H1 (cell line): ENCODE data around the gene NT5E. TPM values are rescaled to one million over a fixed set of nuclear protein-coding genes. Genes with fewer than 3 reads are reported as not detected.

ENCODE experiments used
- CTCF ChIA-PET: fragments of 300-600 bp; sonication (Branson Sonifier 250); formaldehyde crosslinking; loops from one replicate; lab custom pipeline; 2021; ENCODE audit not compliant: partially characterized antibody; lab: Charles Lee
- POLR2A ChIA-PET: fragments of 300-600 bp; sonication (Branson Sonifier 250); formaldehyde crosslinking; loops from one replicate; lab custom pipeline; 2021; ENCODE audit warnings: inconsistent platforms; ENCODE audit not compliant: partially characterized antibody; lab: Charles Lee
- DNase-seq, 2 experiments: peaks; one replicate each; pipeline versions ENCODE4 v3.0.0 to v3.0.0-alpha.2; 2010 to 2022; ENCODE audit warnings: low spot score in 2 of 2, low read depth in 1 of 2, mixed read lengths in 1 of 2
- FAIRE-seq: peaks from 2 replicates; lab custom pipeline; 2011; peaks lifted over from hg19 to GRCh38; lab: Jason Lieb, UNC
- H2AFZ ChIP-seq: 2 replicates; pipeline ENCODE4 v1.8.1; 2012; ENCODE audit warnings: low read length, inconsistent platforms
- H2AK5ac ChIP-seq: 2 replicates; pipeline ENCODE4 v1.6.1; 2013; ENCODE audit warnings: low read depth, low read length
- H2BK120ac ChIP-seq: replicated peaks from 2 replicates; pipeline ENCODE3; 2013; ENCODE audit warnings: low read depth, low read length, inconsistent platforms
- H2BK12ac ChIP-seq: 2 replicates; pipeline ENCODE4 v1.6.1; 2013; ENCODE audit warnings: low read depth, low read length
- H2BK15ac ChIP-seq: 2 replicates; pipeline ENCODE4 v1.6.1; 2013; ENCODE audit warnings: low read length
- H2BK20ac ChIP-seq: 2 replicates; pipeline ENCODE4 v1.6.1; 2013; ENCODE audit warnings: low read length
- H2BK5ac ChIP-seq: 2 replicates; pipeline ENCODE4 v1.6.1; 2013; ENCODE audit warnings: low read depth, low read length
- H3K14ac ChIP-seq: 2 replicates; pipeline ENCODE4 v1.6.1; 2013; ENCODE audit warnings: inconsistent platforms; ENCODE audit not compliant: insufficient read length
- H3K18ac ChIP-seq: 2 replicates; pipeline ENCODE4 v1.6.1; 2013; ENCODE audit warnings: low read length; ENCODE audit errors: extremely low read depth
- H3K23ac ChIP-seq: 2 replicates; pipeline ENCODE4 v1.6.1; 2013; ENCODE audit warnings: inconsistent platforms; ENCODE audit not compliant: insufficient read length
- H3K23me2 ChIP-seq: 2 replicates; pipeline ENCODE4 v1.6.1; 2013; ENCODE audit warnings: low read depth, low read length
- H3K27ac ChIP-seq: 2 replicates; pipeline ENCODE4 v1.6.1; 2011; ENCODE audit warnings: low read depth, low read length, inconsistent platforms
- H3K27me3 ChIP-seq, 4 experiments: replicated peaks in 1 of 4; 1 replicate in 1 of 4; 2 replicates in 3 of 4; pipeline versions ENCODE4 v1.6.1 to v1.8.1; 2011 to 2013; ENCODE audit warnings: low read length in 3 of 4, mild to moderate bottlenecking in 3 of 4, inconsistent platforms in 2 of 4, mixed read lengths in 2 of 4, moderate library complexity in 1 of 4; ENCODE audit not compliant: control insufficient read depth in 3 of 4, insufficient read depth in 3 of 4; ENCODE audit errors: extremely low read depth in 1 of 4
- H3K36me3 ChIP-seq, 4 experiments: 2 replicates each; pipeline versions ENCODE4 v1.6.1 to v1.8.1; 2011 to 2013; ENCODE audit warnings: mild to moderate bottlenecking in 4 of 4, low read length in 3 of 4, moderate library complexity in 2 of 4, control low read depth in 1 of 4, inconsistent platforms in 1 of 4; ENCODE audit not compliant: insufficient read depth in 4 of 4, control insufficient read depth in 2 of 4
- H3K4ac ChIP-seq: replicated peaks from 2 replicates; pipeline ENCODE3; 2013; ENCODE audit warnings: low read length, low read depth, mixed read lengths, inconsistent platforms; ENCODE audit not compliant: insufficient read length
- H3K4me1 ChIP-seq, 4 experiments: replicated peaks in 1 of 4; 1 replicate in 1 of 4; 2 replicates in 3 of 4; pipeline versions ENCODE4 v1.6.1 to v1.8.1; 2011 to 2013; ENCODE audit warnings: low read length in 3 of 4, inconsistent platforms in 2 of 4, mixed read lengths in 1 of 4; ENCODE audit not compliant: insufficient read depth in 4 of 4, control insufficient read depth in 3 of 4
- H3K4me2 ChIP-seq, 2 experiments: 2 replicates each; pipeline versions ENCODE4 v1.6.1 to v1.8.1; 2011 to 2013; ENCODE audit warnings: low read depth in 2 of 2, low read length in 2 of 2, control low read depth in 1 of 2, inconsistent platforms in 1 of 2, mild to moderate bottlenecking in 1 of 2; ENCODE audit not compliant: insufficient read depth in 1 of 2
- H3K4me3 ChIP-seq, 4 experiments: fragments of 200-600, 300-600 bp in 1 of 4; sonication (generic), shearing (Covaris generic), sonication (Bioruptor Twin) in 1 of 4; 2 replicates each; pipeline versions ENCODE4 v1.5.1 to v1.8.1; 2011 to 2016; ENCODE audit warnings: low read length in 4 of 4, low read depth in 3 of 4, control low read depth in 2 of 4, inconsistent platforms in 2 of 4, mild to moderate bottlenecking in 2 of 4, mixed read lengths in 1 of 4, moderate library complexity in 1 of 4; ENCODE audit not compliant: insufficient read depth in 2 of 4; ENCODE audit errors: extremely low read depth in 1 of 4
- H3K56ac ChIP-seq: replicated peaks from 2 replicates; pipeline ENCODE3; 2013; ENCODE audit warnings: low read depth, mild to moderate bottlenecking, mixed read lengths, low read length, inconsistent platforms; ENCODE audit not compliant: insufficient read length
- H3K79me1 ChIP-seq: 2 replicates; pipeline ENCODE4 v1.6.1; 2013; ENCODE audit warnings: low read depth, low read length, control low read depth
- H3K79me2 ChIP-seq, 2 experiments: 2 replicates each; pipeline versions ENCODE4 v1.6.1 to v1.8.1; 2012 to 2013; ENCODE audit warnings: low read length in 2 of 2, mild to moderate bottlenecking in 2 of 2, inconsistent platforms in 1 of 2; ENCODE audit not compliant: insufficient read depth in 2 of 2, control insufficient read depth in 1 of 2
- H3K9ac ChIP-seq, 4 experiments: replicated peaks in 1 of 4; 1 replicate in 1 of 4; 2 replicates in 3 of 4; pipeline versions ENCODE4 v1.6.1 to v1.8.1; 2011 to 2013; ENCODE audit warnings: low read depth in 3 of 4, low read length in 3 of 4, control low read depth in 2 of 4, mild to moderate bottlenecking in 2 of 4, moderate library complexity in 2 of 4, inconsistent platforms in 1 of 4; ENCODE audit errors: extremely low read depth in 1 of 4
- H3K9me3 ChIP-seq, 2 experiments: 2 replicates each; pipeline versions ENCODE4 v1.6.1 to v1.8.1; 2012 to 2013; ENCODE audit warnings: mild to moderate bottlenecking in 2 of 2, moderate library complexity in 2 of 2, control low read depth in 1 of 2, inconsistent platforms in 1 of 2, low read depth in 1 of 2, low read length in 1 of 2, mixed read lengths in 1 of 2; ENCODE audit not compliant: insufficient read depth in 2 of 2
- H4K20me1 ChIP-seq, 2 experiments: replicated peaks in 1 of 2; 2 replicates each; pipeline versions ENCODE3 to v1.8.1; 2011 to 2013; ENCODE audit warnings: inconsistent platforms in 2 of 2, low read length in 2 of 2, mild to moderate bottlenecking in 1 of 2; ENCODE audit not compliant: insufficient read depth in 2 of 2, control insufficient read depth in 1 of 2
- H4K5ac ChIP-seq: 2 replicates; pipeline ENCODE4 v1.6.1; 2013; ENCODE audit warnings: low read length, low read depth, mixed read lengths, inconsistent platforms; ENCODE audit not compliant: insufficient read length
- H4K8ac ChIP-seq: 2 replicates; pipeline ENCODE4 v1.8.0; 2013; ENCODE audit warnings: mild to moderate bottlenecking, moderate library complexity, low read length, inconsistent platforms; ENCODE audit not compliant: insufficient read depth; ENCODE audit errors: extremely low read depth
- H4K91ac ChIP-seq: replicated peaks from 2 replicates; pipeline ENCODE3; 2013; ENCODE audit warnings: low read length, mixed read lengths, inconsistent platforms; ENCODE audit not compliant: insufficient read length
- BRCA1 ChIP-seq: IDR thresholded peaks from 2 replicates; pipeline ENCODE4 v1.6.1; 2012; ENCODE audit warnings: low read depth, low read length, improper control_type of control experiment
- HDAC6 ChIP-seq: IDR thresholded peaks from one replicate; pipeline ENCODE4 v1.7.1; 2012; ENCODE audit warnings: low read depth, mild to moderate bottlenecking, inconsistent platforms, low read length, moderate library complexity
- JUN ChIP-seq: IDR thresholded peaks from 2 replicates; pipeline ENCODE4 v1.6.1; 2011; ENCODE audit warnings: low read depth, mild to moderate bottlenecking, improper control_type of control experiment, low read length
- TAF7 ChIP-seq: optimal IDR thresholded peaks from 2 replicates; pipeline ENCODE3; 2011; ENCODE audit warnings: low read depth, mild to moderate bottlenecking, inconsistent platforms, low read length, moderate library complexity, borderline replicate concordance
- TEAD4 ChIP-seq: IDR thresholded peaks from 2 replicates; pipeline ENCODE4 v1.6.1; 2012; ENCODE audit warnings: low read depth, low read length, inconsistent platforms, mixed read lengths
- YY1 ChIP-seq: IDR thresholded peaks from 2 replicates; pipeline ENCODE4 v1.6.1; 2011; ENCODE audit warnings: low read depth, mild to moderate bottlenecking, low read length
- WGBS, 2 experiments: shearing (Covaris generic) in 1 of 2; methylation state at CpG; one replicate each; pipeline versions ENCODE4 v1.1.6 to v1.1.7; 2013 to 2015; ENCODE audit warnings: low lambda C conversion rate in 2 of 2, mixed read lengths in 2 of 2, inconsistent platforms in 1 of 2, low coverage in 1 of 2, missing lambda C conversion rate in 1 of 2; ENCODE audit not compliant: insufficient replicate concordance in 2 of 2, insufficient coverage in 1 of 2, insufficient read length in 1 of 2; ENCODE audit errors: extremely low coverage in 1 of 2, missing lambda C conversion rate in 1 of 2; 5-methylcytosine and 5-hydroxymethylcytosine counted together
- polyA plus RNA-seq, 7 experiments: library from polyadenylated mRNA; depleted of rRNA in 3 of 7; stranded (reverse) in 5 of 7; unstranded in 2 of 7; fragments of >200 nt in 5 of 7; fragments of 200-250 nt in 2 of 7; gene quantifications; 1 replicate in 5 of 7; 2 replicates in 1 of 7; 4 replicates in 1 of 7; pipeline versions ENCODE4 v1.2.1 to v1.2.3, GENCODE V29; 2011 to 2013; ENCODE audit warnings: missing spikeins in 2 of 7, mixed read lengths in 2 of 7
- total RNA-seq: library from RNA; stranded (reverse); fragmentation: NEBNext Ultra II Directional; extraction: Animal tissue kit (Norgen Biotek cat#: 25700); gene quantifications from 2 replicates; pipeline ENCODE4 v1.2.1, GENCODE V29; 2021

NT5E gene
- total and polyA plus RNA-seq, 2 of the 8 experiments (the other 6 are each of a cell fraction or from before 2014, with no cell fraction given): 0.74 to 1.5 TPM

DNA sequence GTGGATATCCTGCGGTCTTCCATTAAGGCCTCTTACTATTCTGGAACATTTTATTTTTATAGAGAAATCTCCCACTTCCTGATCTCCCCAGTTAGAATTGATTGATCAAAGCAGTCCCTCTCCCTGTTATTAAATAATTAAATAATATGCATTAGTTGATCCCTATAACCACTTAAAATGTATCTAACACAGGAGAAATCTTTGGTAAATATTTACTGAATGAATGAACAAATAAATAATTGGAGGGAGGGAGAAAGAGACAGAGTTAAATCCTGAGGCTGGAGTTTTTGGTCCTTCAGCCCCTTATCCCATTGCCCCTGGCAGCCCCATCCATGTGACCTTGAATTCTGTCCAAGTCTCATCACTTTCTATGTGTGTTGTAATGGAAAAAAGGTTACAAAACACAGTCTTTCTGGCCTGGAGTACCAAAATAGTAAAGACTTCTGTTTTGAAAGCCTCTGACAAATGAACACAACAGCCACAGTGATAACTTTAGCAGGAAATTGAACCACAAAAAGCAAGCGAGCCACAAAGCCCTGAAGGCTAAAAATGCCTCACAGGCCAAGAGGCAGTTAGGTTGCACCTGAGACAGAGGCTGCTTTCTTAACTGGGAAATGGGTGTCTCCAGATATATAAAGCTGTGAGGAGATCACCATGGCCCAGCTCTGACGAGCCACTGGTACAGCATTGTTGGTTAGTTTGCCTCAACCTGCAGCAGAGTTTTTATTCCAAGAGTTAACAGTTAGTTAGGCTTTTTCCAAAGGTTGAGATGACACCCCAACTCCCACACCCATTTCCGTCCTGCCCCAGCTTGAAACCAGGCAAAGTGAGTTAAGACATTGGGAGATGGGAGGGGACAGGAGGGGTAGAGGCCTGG lies 11.3 kb downstream of the NT5E start:
- ChIA-PET POLR2A (interaction anchor here (1.0 to 1.5 kb wide), 2 partner anchors 8 to 217 kb away, joined by 3 to 6 read pairs; no protein-coding TSS in a partner anchor), CTCF (interaction anchor here (0.7 to 10.5 kb wide), 4 partner anchors 9 to 21 kb away, joined by 3 to 99 read pairs (median 6); partner anchors contain the start of gene NT5E)

More for the DNA sequence above, 11.3 kb downstream of the NT5E start:
- Histone ChIP-seq H4K20me1 (no peaks in the 10 kb centered on the region), H3K23ac (no peak overlapping the region), H2BK12ac (no peak overlapping the region), H3K14ac (no peak overlapping the region), H2BK15ac (no peak overlapping the region), H3K36me3 (no peaks in the 10 kb centered on the region), H3K27ac (no peak overlapping the region), H3K27me3 (no peaks in the 10 kb centered on the region), H3K9ac (no peak overlapping the region), H4K5ac (no peak overlapping the region), H2AK5ac (no peak overlapping the region), H2BK20ac (no peak overlapping the region), H2BK5ac (0 out of 2 replicates have a peak overlapping the region, but pooled peaks have one; percentile 9)
- FAIRE-seq: no peak
- WGBS, 2 experiments: 96% methylated on average over 4 of the region's 4 CpGs; no CpG with 5 or more reads in 1 of the 2 experiments
- TF ChIP-seq TEAD4 (no peak), YY1 (no peak), HDAC6 (no peak), TAF7 (no peak), JUN (no peak), BRCA1 (no peak)
- TF ChIP-seq, all 59 proteins: peak for 0
- H2BK120ac ChIP-seq: no peak overlapping the region
- no peak overlapping the region for H3K4ac ChIP-seq
- H3K9me3 ChIP-seq: no peaks in the 10 kb centered on the region
- no peak overlapping the region for H3K56ac ChIP-seq
- no peak for DNase-seq
- peaks cover 0 to 10% (median 3%) of the 10 kb centered on the region in 4 experiments; a peak in 4 of 7 replicates for H3K4me1 ChIP-seq
- no peak overlapping the region for H3K4me3 ChIP-seq
- H3K4me2 ChIP-seq: no peak overlapping the region
- no peaks in the 10 kb centered on the region for H3K23me2 ChIP-seq
- H4K91ac ChIP-seq: no peak overlapping the region
- H4K8ac ChIP-seq: no peak overlapping the region
- H3K79me2 ChIP-seq: no peaks in the 10 kb centered on the region
- H2AFZ ChIP-seq: peak overlapping the region; percentile 97; the same call in 1 of the 2 replicates
- no peak overlapping the region for H3K18ac ChIP-seq
- H3K79me1 ChIP-seq: no peaks in the 10 kb centered on the region
